Peyer's patch (tissue), 4 donors: Measurements from ENCODE around the gene KDSR.

Experiments used
- POLR2A ChIP-seq, 2 donors: fragments of 450-650 bp; IDR thresholded peaks; one replicate each; pipeline ENCODE4 v1.5.1; 2017; ENCODE audit warnings: antibody characterized with exemption in 2 of 2, mild to moderate bottlenecking in 2 of 2, moderate library complexity in 2 of 2
- TF ChIP-seq, protein P1 (sequence below), 6 experiments: fragments of 450-650 bp in 4 of 6; fragments of 200-600 bp in 2 of 6; sonication (generic) in 1 of 6; IDR thresholded peaks; one replicate each; pipeline ENCODE4 v1.5.1; 2017 to 2019; ENCODE audit warnings: antibody characterized with exemption in 6 of 6, mild to moderate bottlenecking in 3 of 6, moderate library complexity in 1 of 6

- TF ChIP-seq, protein P1, sequence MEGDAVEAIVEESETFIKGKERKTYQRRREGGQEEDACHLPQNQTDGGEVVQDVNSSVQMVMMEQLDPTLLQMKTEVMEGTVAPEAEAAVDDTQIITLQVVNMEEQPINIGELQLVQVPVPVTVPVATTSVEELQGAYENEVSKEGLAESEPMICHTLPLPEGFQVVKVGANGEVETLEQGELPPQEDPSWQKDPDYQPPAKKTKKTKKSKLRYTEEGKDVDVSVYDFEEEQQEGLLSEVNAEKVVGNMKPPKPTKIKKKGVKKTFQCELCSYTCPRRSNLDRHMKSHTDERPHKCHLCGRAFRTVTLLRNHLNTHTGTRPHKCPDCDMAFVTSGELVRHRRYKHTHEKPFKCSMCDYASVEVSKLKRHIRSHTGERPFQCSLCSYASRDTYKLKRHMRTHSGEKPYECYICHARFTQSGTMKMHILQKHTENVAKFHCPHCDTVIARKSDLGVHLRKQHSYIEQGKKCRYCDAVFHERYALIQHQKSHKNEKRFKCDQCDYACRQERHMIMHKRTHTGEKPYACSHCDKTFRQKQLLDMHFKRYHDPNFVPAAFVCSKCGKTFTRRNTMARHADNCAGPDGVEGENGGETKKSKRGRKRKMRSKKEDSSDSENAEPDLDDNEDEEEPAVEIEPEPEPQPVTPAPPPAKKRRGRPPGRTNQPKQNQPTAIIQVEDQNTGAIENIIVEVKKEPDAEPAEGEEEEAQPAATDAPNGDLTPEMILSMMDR (IDR thresholded peaks at IDR 0.05): no peak
- TF ChIP-seq POLR2A (IDR thresholded peaks at IDR 0.05): no peak
Observed at GRCh38 chr18:63297687-63298399, 69.2 kb downstream of the KDSR start.
